ENCODE results near the gene TROAP. TPM values are rescaled to one million over a fixed set of nuclear protein-coding genes. Genes with fewer than 3 reads are reported as not detected.
"Not testable (repeated sequence)": the region's sequence is repeated elsewhere in the genome, so short reads cannot be mapped to it uniquely, and the experiment has no call there.

TROAP gene
- total RNA-seq, 1 donor from 2014 or later: 49.9 TPM

- peak overlapping the region; percentile 85 for H3K4me3 Mint-ChIP-seq
- H3K36me3 Mint-ChIP-seq (ENCODE audit: low read depth): peaks cover 12% of the 10 kb centered on the region
- no peaks in the 10 kb centered on the region for H3K9me3 Mint-ChIP-seq
- intact Hi-C loops (cut with micrococcal nuclease): no loop called here
- DNase-seq: no peak
- peaks cover 30% of the 10 kb centered on the region for H3K4me1 Mint-ChIP-seq
- peak overlapping the region; percentile 2 for H3K27ac Mint-ChIP-seq
- no peaks in the 10 kb centered on the region for H3K27me3 Mint-ChIP-seq
These were observed 45.2 kb downstream of the TROAP start for GRCh38 chr12:49368240-49368600.

- Mint-ChIP-seq H3K36me3 (ENCODE audit: low read depth) (peaks cover 12% of the 10 kb centered on the region), H3K27me3 (no peaks in the 10 kb centered on the region), H3K4me1 (peaks cover 30% of the 10 kb centered on the region), H3K9me3 (no peaks in the 10 kb centered on the region), H3K27ac (peak overlapping the region; percentile 48), H3K4me3 (peak overlapping the region; percentile 24)
- peak; percentile 74 for DNase-seq
- intact Hi-C loops (cut with micrococcal nuclease): no loop called here
These were observed 46.5 kb downstream of the TROAP start for GRCh38 chr12:49369411-49370145.

GRCh38 chr12:49370539-49370938, 47.5 kb downstream of the TROAP start:
- DNase-seq: no peak
- peaks cover 31% of the 10 kb centered on the region for H3K4me1 Mint-ChIP-seq
- no peaks in the 10 kb centered on the region for H3K9me3 Mint-ChIP-seq
- H3K36me3 Mint-ChIP-seq (ENCODE audit: low read depth): peaks cover 12% of the 10 kb centered on the region
- H3K4me3 Mint-ChIP-seq: no peak overlapping the region
- intact Hi-C loops (cut with micrococcal nuclease): no loop called here
- H3K27me3 Mint-ChIP-seq: no peaks in the 10 kb centered on the region
- no peak overlapping the region for H3K27ac Mint-ChIP-seq

- peaks cover 7% of the 10 kb centered on the region for H3K4me1 Mint-ChIP-seq
- no peak for DNase-seq
- H3K4me3 Mint-ChIP-seq: no peak overlapping the region
- intact Hi-C loops (cut with micrococcal nuclease): no loop called here
- H3K36me3 Mint-ChIP-seq (ENCODE audit: low read depth): peaks cover 10% of the 10 kb centered on the region
- no peaks in the 10 kb centered on the region for H3K27me3 Mint-ChIP-seq
- no peaks in the 10 kb centered on the region for H3K9me3 Mint-ChIP-seq
- H3K27ac Mint-ChIP-seq: no peak overlapping the region
These were observed 52.4 kb downstream of the TROAP start for GRCh38 chr12:49375406-49375805.

GRCh38 chr12:49377386-49377785, 54.3 kb downstream of the TROAP start:
- DNase-seq: no peak
- Mint-ChIP-seq H3K36me3 (ENCODE audit: low read depth) (peaks cover 3% of the 10 kb centered on the region), H3K4me1 (peaks cover 3% of the 10 kb centered on the region), H3K27ac (no peak overlapping the region), H3K9me3 (no peaks in the 10 kb centered on the region), H3K4me3 (no peak overlapping the region), H3K27me3 (no peaks in the 10 kb centered on the region)
- intact Hi-C loops (cut with micrococcal nuclease): no loop called here

GRCh38 chr12:49380184-49380583, 57.1 kb downstream of the TROAP start:
- H3K27ac Mint-ChIP-seq; intact Hi-C loops (cut with micrococcal nuclease); H3K27me3 Mint-ChIP-seq; H3K36me3 Mint-ChIP-seq (ENCODE audit: low read depth); H3K9me3 Mint-ChIP-seq; H3K4me3 Mint-ChIP-seq; DNase-seq; H3K4me1 Mint-ChIP-seq: not testable (repeated sequence)

Other genes starting within 250 kb of the TROAP start
- gene DHH, start 228.5 kb upstream of the TROAP start, total RNA-seq: 0.07 and 0.09 TPM in 2 replicates
- gene LMBR1L, start 212.4 kb upstream of the TROAP start, total RNA-seq: 39.9 and 43.7 TPM in 2 replicates
- gene TUBA1B, start 191.9 kb upstream of the TROAP start, total RNA-seq: 1,679 and 1,696 TPM in 2 replicates
- 45.9 and 46.8 TPM in 2 replicates for gene TUBA1A, start 134.2 kb upstream of the TROAP start, total RNA-seq
- gene TUBA1C, start 58.2 kb upstream of the TROAP start, total RNA-seq: 286 and 305 TPM in 2 replicates
- gene PRPH, start 28.1 kb upstream of the TROAP start, total RNA-seq: 0.23 TPM in 1 of 2 replicates, not detected in the other
- not detected in 2 replicates for gene C1QL4, start 13.9 kb downstream of the TROAP start, total RNA-seq
- not detected in 2 replicates for gene DNAJC22, start 23.6 kb downstream of the TROAP start, total RNA-seq
- 14.5 and 16.2 TPM in 2 replicates for gene SPATS2, start 44.2 kb downstream of the TROAP start, total RNA-seq
- 1.5 and 2.1 TPM in 2 replicates for gene KCNH3, start 215.8 kb downstream of the TROAP start, total RNA-seq
- gene MCRS1, start 244.9 kb downstream of the TROAP start, total RNA-seq: 71.4 and 79.6 TPM in 2 replicates

Measured in activated CD4-positive, alpha-beta T cell treated with anti-CD3 and anti-CD28 coated beads, Interleukin-2, amount 10 ng/mL, durations not matched to agents 24 days and 14 days (primary cell).